ENCODE data around the gene TPBG.

Gene TPBG

GRCh38 chr6:82416346-82416745 lies 52.7 kb downstream of the TPBG start:
- no peak for TF ChIP-seq CTCF (IDR thresholded peaks at IDR 0.05; ENCODE audit: low read depth, low read length, missing control alignments)
- H3K4me3 ChIP-seq (replicated peaks; ENCODE audit: low read depth, low read length), result no peak overlapping the region
- DNase-seq (ENCODE audit: extremely low read depth, low read depth), result no peak
